CD14-positive monocyte (primary cell): ENCODE results near the gene NFYC. TPM values are rescaled to one million over a fixed set of nuclear protein-coding genes. Genes with fewer than 3 reads are reported as not detected.

Experiments
- DNase-seq, 3 donors: peaks; one replicate each; pipeline ENCODE4 v3.0.0-alpha.2; 2011 to 2022
- H2AFZ ChIP-seq: 2 replicates; pipeline ENCODE4 v1.6.0; 2012; ENCODE audit warnings: mild to moderate bottlenecking, low read depth, low read length, inconsistent platforms; ENCODE audit not compliant: insufficient read depth, poor library complexity, severe bottlenecking
- H3K27ac ChIP-seq, 2 donors: 1 replicate in 1 of 2; 2 replicates in 1 of 2; pipeline ENCODE4 v1.5.1; 2012 to 2013; ENCODE audit warnings: low read length in 2 of 2, control low read depth in 1 of 2, inconsistent platforms in 1 of 2, low read depth in 1 of 2, mild to moderate bottlenecking in 1 of 2
- H3K27me3 ChIP-seq, 2 donors: one replicate each; pipeline versions ENCODE4 v1.6.0 to v1.6.1; 2011 to 2013; ENCODE audit warnings: low read length in 2 of 2; ENCODE audit not compliant: control insufficient read depth in 2 of 2, insufficient read depth in 2 of 2
- H3K36me3 ChIP-seq, 2 donors: replicated peaks in 1 of 2; 1 replicate in 1 of 2; 2 replicates in 1 of 2; pipeline versions ENCODE4 v1.5.1 to v1.6.1; 2012 to 2013; ENCODE audit warnings: low read length in 2 of 2, control low read depth in 1 of 2, inconsistent platforms in 1 of 2, mild to moderate bottlenecking in 1 of 2; ENCODE audit not compliant: insufficient read depth in 2 of 2, control insufficient read depth in 1 of 2
- H3K4me1 ChIP-seq, 2 donors: 1 replicate in 1 of 2; 2 replicates in 1 of 2; pipeline versions ENCODE4 v1.5.1 to v1.6.1; 2012 to 2013; ENCODE audit warnings: low read length in 2 of 2, control low read depth in 1 of 2, inconsistent platforms in 1 of 2, mild to moderate bottlenecking in 1 of 2, moderate library complexity in 1 of 2; ENCODE audit not compliant: insufficient read depth in 2 of 2, control insufficient read depth in 1 of 2
- H3K4me2 ChIP-seq: replicated peaks from 2 replicates; pipeline ENCODE3; 2012; ENCODE audit warnings: low read length, moderate library complexity, mild to moderate bottlenecking; ENCODE audit not compliant: poor library complexity, severe bottlenecking; ENCODE audit errors: extremely low read depth
- H3K4me3 ChIP-seq, 3 experiments: fragments of 200-600 bp in 1 of 3; sonication (generic) in 1 of 3; replicated peaks in 1 of 3; 1 replicate in 2 of 3; 2 replicates in 1 of 3; pipeline ENCODE4 v1.5.1; 2011 to 2013; ENCODE audit warnings: low read length in 3 of 3, mild to moderate bottlenecking in 3 of 3, control low read depth in 2 of 3, low read depth in 2 of 3, inconsistent platforms in 1 of 3, moderate library complexity in 1 of 3
- H3K79me2 ChIP-seq: 2 replicates; pipeline ENCODE4 v1.6.0; 2012; ENCODE audit warnings: mild to moderate bottlenecking, control low read depth, inconsistent platforms, low read length, moderate library complexity; ENCODE audit not compliant: insufficient read depth
- H3K9ac ChIP-seq: 2 replicates; pipeline ENCODE4 v1.6.0; 2017; ENCODE audit warnings: low read length, mild to moderate bottlenecking; ENCODE audit not compliant: insufficient read depth, poor library complexity, severe bottlenecking
- H3K9me3 ChIP-seq, 2 donors: replicated peaks in 1 of 2; 1 replicate in 1 of 2; 2 replicates in 1 of 2; pipeline versions ENCODE4 v1.5.1 to v1.6.1; 2012 to 2013; ENCODE audit warnings: low read length in 2 of 2, control low read depth in 1 of 2; ENCODE audit not compliant: control insufficient read depth in 1 of 2, insufficient read depth in 1 of 2
- H4K20me1 ChIP-seq: 2 replicates; pipeline ENCODE4 v1.6.0; 2012; ENCODE audit warnings: mild to moderate bottlenecking, low read length, control low read depth, moderate library complexity; ENCODE audit not compliant: insufficient read depth
- H3K27ac Mint-ChIP-seq, 7 donors: one replicate each; pipeline ENCODE4 v1.8.0; 2020; ENCODE audit warnings: mild to moderate bottlenecking in 7 of 7, mixed read lengths in 7 of 7, moderate library complexity in 6 of 7, inconsistent platforms in 2 of 7
- H3K27me3 Mint-ChIP-seq, 3 donors: one replicate each; pipeline ENCODE4 v1.8.0; 2021 to 2022; ENCODE audit warnings: low read depth in 3 of 3, mild to moderate bottlenecking in 3 of 3, mixed read lengths in 3 of 3, moderate library complexity in 3 of 3, inconsistent platforms in 1 of 3
- H3K36me3 Mint-ChIP-seq, 2 donors: one replicate each; pipeline ENCODE4 v1.8.0; 2020; ENCODE audit warnings: mixed read lengths in 2 of 2, inconsistent platforms in 1 of 2, mild to moderate bottlenecking in 1 of 2
- H3K4me1 Mint-ChIP-seq: one replicate; pipeline ENCODE4 v1.8.0; 2020; ENCODE audit warnings: mild to moderate bottlenecking, mixed read lengths
- H3K4me3 Mint-ChIP-seq, 2 donors: one replicate each; pipeline ENCODE4 v1.8.0; 2020; ENCODE audit warnings: mild to moderate bottlenecking in 2 of 2, mixed read lengths in 2 of 2, moderate library complexity in 1 of 2
- H3K9me3 Mint-ChIP-seq, 7 donors: one replicate each; pipeline ENCODE4 v1.8.0; 2020 to 2022; ENCODE audit warnings: mixed read lengths in 7 of 7, mild to moderate bottlenecking in 6 of 7, moderate library complexity in 6 of 7, inconsistent platforms in 2 of 7
- WGBS: methylation state at CpG from one replicate; pipeline ENCODE4 v1.1.5; 2013; ENCODE audit warnings: missing lambda C conversion rate; ENCODE audit not compliant: insufficient coverage; 5-methylcytosine and 5-hydroxymethylcytosine counted together
- intact Hi-C, 2 donors: fragments of 100-400 bp; cut with micrococcal nuclease; formaldehyde crosslinking; loops; one replicate each; pipeline versions ENCODE4 v1.15.0 to v1.15.1; 2023
- polyA plus RNA-seq, 3 donors: library from polyadenylated mRNA; depleted of rRNA in 1 of 3; unstranded in 2 of 3; stranded (reverse) in 1 of 3; fragments of 300-500 nt in 2 of 3; fragments of >200 nt in 1 of 3; fragmentation: Illumina TruSeq in 2 of 3; gene quantifications; 1 replicate in 2 of 3; 2 replicates in 1 of 3; pipeline ENCODE4 v1.2.3, GENCODE V29; 2012 to 2021
- TF ChIP-seq, protein P1 (sequence below): fragments of 200-600 bp; IDR thresholded peaks from one replicate; pipeline ENCODE4 v1.8.0; 2022; ENCODE audit warnings: antibody characterized with exemption, mild to moderate bottlenecking

The NFYC gene
- polyA plus RNA-seq, 3 donors, result 61.2 to 142 (median 68.2) TPM

- no peak overlapping the region for H2AFZ ChIP-seq
- no peak overlapping the region for H3K4me2 ChIP-seq
- no peak overlapping the region for H3K4me3 ChIP-seq
- H3K27ac ChIP-seq, result peak overlapping the region in 1 of 2 donors; percentile 0
- H3K9me3 ChIP-seq, result no peaks in the 10 kb centered on the region
- H3K79me2 ChIP-seq, result peaks cover 78% of the 10 kb centered on the region
- H3K27me3 ChIP-seq, result no peaks in the 10 kb centered on the region
- Mint-ChIP-seq H3K27me3 (no peaks in the 10 kb centered on the region), H3K4me1 (peaks cover 11% of the 10 kb centered on the region), H3K9me3 (no peaks in the 10 kb centered on the region), H3K4me3 (no peak overlapping the region), H3K27ac (no peak overlapping the region), H3K36me3 (peaks cover 73 to 80% of the 10 kb centered on the region in 2 donors)
- no peak overlapping the region for H3K9ac ChIP-seq
- 100% methylated on average over 3 of the region's 3 CpGs for WGBS
- peaks cover 62 to 97% of the 10 kb centered on the region in 2 donors for H3K36me3 ChIP-seq
- TF ChIP-seq, protein P1, sequence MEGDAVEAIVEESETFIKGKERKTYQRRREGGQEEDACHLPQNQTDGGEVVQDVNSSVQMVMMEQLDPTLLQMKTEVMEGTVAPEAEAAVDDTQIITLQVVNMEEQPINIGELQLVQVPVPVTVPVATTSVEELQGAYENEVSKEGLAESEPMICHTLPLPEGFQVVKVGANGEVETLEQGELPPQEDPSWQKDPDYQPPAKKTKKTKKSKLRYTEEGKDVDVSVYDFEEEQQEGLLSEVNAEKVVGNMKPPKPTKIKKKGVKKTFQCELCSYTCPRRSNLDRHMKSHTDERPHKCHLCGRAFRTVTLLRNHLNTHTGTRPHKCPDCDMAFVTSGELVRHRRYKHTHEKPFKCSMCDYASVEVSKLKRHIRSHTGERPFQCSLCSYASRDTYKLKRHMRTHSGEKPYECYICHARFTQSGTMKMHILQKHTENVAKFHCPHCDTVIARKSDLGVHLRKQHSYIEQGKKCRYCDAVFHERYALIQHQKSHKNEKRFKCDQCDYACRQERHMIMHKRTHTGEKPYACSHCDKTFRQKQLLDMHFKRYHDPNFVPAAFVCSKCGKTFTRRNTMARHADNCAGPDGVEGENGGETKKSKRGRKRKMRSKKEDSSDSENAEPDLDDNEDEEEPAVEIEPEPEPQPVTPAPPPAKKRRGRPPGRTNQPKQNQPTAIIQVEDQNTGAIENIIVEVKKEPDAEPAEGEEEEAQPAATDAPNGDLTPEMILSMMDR, result no peak
- DNase-seq, result no peak
- peaks cover 96% of the 10 kb centered on the region for H4K20me1 ChIP-seq
- intact Hi-C loops, result no loop called here
- peaks cover 5 to 8% of the 10 kb centered on the region in 2 donors for H3K4me1 ChIP-seq
These were observed 52.4 kb downstream of the NFYC start for GRCh38 chr1:40743860-40744259.

- Histone ChIP-seq H3K4me3 (no peak overlapping the region), H3K4me1 (peaks cover 5 to 8% of the 10 kb centered on the region in 2 donors), H3K4me2 (no peak overlapping the region), H4K20me1 (peaks cover 89% of the 10 kb centered on the region), H3K36me3 (peaks cover 62 to 97% of the 10 kb centered on the region in 2 donors), H3K27me3 (no peaks in the 10 kb centered on the region), H2AFZ (no peak overlapping the region), H3K79me2 (peaks cover 65% of the 10 kb centered on the region), H3K9ac (no peak overlapping the region), H3K9me3 (no peaks in the 10 kb centered on the region), H3K27ac (no peak overlapping the region)
- no CpG with 5 or more reads among the region's 1 CpG for WGBS
- DNase-seq, result no peak
- peak overlapping the region in 2 of 7 donors; percentile 13 to 17 for H3K27ac Mint-ChIP-seq
- no peaks in the 10 kb centered on the region for H3K9me3 Mint-ChIP-seq
- TF ChIP-seq, protein P1, result no peak
- H3K4me1 Mint-ChIP-seq, result peaks cover 11% of the 10 kb centered on the region
- peaks cover 76 to 80% of the 10 kb centered on the region in 2 donors for H3K36me3 Mint-ChIP-seq
- no peak overlapping the region for H3K4me3 Mint-ChIP-seq
- intact Hi-C loops, result no loop called here
- no peaks in the 10 kb centered on the region for H3K27me3 Mint-ChIP-seq
These were observed 53.7 kb downstream of the NFYC start for GRCh38 chr1:40745176-40745575.
